A204.1 (cell line): ENCODE measurements around the gene C11orf86.

Source experiments
- FAIRE-seq: peaks from 2 replicates; lab custom pipeline; 2012; peaks lifted over from hg19 to GRCh38; lab: Jason Lieb, UNC

C11orf86 gene

GRCh38 chr11:67025750-67026149, 50.6 kb downstream of the C11orf86 start:
- no peak for FAIRE-seq
